ENCODE data around the gene MATN3.

- TF ChIP-seq EP300 (IDR thresholded peaks at IDR 0.05) (no peak), CTCF (IDR thresholded peaks at IDR 0.05) (no peak), POLR2AphosphoS5 (IDR thresholded peaks at IDR 0.05) (no peak), POLR2A (IDR thresholded peaks at IDR 0.05) (no peak)
Observed at GRCh38 chr2:19987936-19988335, 24.5 kb downstream of the MATN3 start.
